Astrocyte of the cerebellum (primary cell): Measurements from ENCODE around the gene DMTF1.

ENCODE experiments used
- DNase-seq: peaks from one replicate; pipeline ENCODE4 v3.0.0-alpha.2; 2011; ENCODE audit warnings: low read depth
- H3K4me3 ChIP-seq: 2 replicates; pipeline ENCODE4 v1.5.1; 2011; ENCODE audit warnings: mild to moderate bottlenecking, low read depth, low read length, moderate library complexity
- in situ Hi-C: cut with HindIII; loops from 2 replicates; pipeline ENCODE4 v1.10.0; 2017; ENCODE audit warnings: low sequenced_read_pairs
- TF ChIP-seq, protein P1 (sequence below): IDR thresholded peaks from 2 replicates; pipeline ENCODE4 v1.5.1; 2012; ENCODE audit warnings: low read length, low read depth, moderate library complexity, mild to moderate bottlenecking; ENCODE audit errors: missing control alignments

Gene DMTF1

DNA sequence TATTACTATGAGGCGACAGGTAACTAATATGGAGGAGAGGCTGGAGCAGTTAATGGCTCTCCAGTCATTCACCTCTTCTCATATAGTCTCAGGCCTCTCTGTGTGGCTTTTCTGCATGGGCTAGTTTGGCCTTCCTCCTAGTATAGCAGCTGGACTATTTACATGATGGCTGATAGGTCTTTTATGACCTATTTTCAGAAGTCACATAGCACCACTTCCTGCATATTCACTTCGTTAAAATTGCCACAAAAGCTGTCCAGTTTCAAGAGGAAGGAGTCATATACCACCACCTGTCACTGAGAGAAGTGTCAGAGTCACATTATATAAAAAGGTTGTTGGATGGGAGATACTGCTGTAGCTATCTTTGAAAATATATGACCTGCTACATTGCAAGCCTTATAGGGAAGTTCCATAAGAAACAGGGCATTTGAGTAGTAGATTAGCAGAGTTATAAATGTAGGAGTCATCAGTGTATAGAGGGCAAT lies 8.0 kb upstream of the DMTF1 start:
- TF ChIP-seq, protein P1, sequence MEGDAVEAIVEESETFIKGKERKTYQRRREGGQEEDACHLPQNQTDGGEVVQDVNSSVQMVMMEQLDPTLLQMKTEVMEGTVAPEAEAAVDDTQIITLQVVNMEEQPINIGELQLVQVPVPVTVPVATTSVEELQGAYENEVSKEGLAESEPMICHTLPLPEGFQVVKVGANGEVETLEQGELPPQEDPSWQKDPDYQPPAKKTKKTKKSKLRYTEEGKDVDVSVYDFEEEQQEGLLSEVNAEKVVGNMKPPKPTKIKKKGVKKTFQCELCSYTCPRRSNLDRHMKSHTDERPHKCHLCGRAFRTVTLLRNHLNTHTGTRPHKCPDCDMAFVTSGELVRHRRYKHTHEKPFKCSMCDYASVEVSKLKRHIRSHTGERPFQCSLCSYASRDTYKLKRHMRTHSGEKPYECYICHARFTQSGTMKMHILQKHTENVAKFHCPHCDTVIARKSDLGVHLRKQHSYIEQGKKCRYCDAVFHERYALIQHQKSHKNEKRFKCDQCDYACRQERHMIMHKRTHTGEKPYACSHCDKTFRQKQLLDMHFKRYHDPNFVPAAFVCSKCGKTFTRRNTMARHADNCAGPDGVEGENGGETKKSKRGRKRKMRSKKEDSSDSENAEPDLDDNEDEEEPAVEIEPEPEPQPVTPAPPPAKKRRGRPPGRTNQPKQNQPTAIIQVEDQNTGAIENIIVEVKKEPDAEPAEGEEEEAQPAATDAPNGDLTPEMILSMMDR: no peak
- H3K4me3 ChIP-seq: no peak overlapping the region
- DNase-seq: no peak
- in situ Hi-C loops: loop anchor here (25.0 kb wide), 1 partner anchor 182 kb away; no protein-coding TSS in a partner anchor

DNA sequence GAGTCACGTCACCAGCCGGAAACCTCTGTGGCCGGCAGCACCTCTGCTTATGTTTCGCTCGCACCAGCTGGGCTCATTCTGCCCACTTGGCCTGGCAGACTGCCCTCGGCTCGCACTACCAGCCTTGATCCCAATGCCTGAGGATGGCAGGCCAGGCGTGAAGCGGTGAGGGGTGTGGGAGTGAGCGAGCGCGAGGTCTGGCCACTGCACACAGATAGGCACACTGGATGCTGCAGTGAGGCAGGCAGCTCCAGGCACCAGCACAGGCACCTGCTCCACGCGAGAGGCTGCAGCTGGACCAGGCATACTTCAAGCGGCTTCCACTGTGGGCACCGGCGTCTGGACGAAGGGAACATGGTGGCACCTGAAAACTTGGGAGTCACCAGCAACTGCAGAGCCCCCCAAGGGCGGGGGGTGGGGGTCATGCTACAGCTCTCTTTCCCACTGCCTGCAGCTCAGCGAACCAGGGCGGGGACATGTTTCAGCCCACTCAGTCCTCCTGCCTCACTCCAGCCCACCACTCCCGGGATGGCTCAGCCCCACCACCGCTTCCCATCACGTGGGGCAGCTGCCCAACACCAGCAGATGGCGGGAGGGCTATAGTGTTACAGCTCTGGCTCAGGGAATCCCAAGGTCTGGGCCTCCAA lies 5.4 kb upstream of the DMTF1 start:
- TF ChIP-seq, protein P1: no peak
- DNase-seq: no peak
- no peak overlapping the region for H3K4me3 ChIP-seq
- in situ Hi-C loops: loop anchor here (25.0 kb wide), 1 partner anchor 185 kb away; no protein-coding TSS in a partner anchor

DNA sequence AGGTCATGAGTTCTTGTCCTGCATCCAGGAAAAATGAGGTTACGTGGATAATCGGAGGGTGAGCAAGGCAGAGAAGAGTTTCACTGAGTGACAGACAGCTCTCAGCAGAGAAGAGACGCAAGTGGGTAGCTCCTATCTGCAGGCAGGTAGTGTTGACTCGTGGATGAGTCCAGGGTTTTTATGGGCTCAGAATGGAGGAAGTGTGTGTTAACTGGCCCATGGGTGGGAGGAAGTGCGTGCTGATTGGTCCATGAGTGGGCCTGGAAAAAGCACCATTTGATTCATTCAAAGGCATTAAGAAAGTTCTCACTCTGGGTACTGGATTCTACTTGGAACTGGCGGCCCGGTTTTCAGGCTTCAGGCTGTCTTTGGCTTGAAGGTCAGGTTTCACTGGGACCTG lies 4.8 kb upstream of the DMTF1 start:
- TF ChIP-seq, protein P1: no peak
- DNase-seq: no peak
- no peak overlapping the region for H3K4me3 ChIP-seq
- in situ Hi-C loops: loop anchor here (25.0 kb wide), 1 partner anchor 185 kb away; no protein-coding TSS in a partner anchor

DNA sequence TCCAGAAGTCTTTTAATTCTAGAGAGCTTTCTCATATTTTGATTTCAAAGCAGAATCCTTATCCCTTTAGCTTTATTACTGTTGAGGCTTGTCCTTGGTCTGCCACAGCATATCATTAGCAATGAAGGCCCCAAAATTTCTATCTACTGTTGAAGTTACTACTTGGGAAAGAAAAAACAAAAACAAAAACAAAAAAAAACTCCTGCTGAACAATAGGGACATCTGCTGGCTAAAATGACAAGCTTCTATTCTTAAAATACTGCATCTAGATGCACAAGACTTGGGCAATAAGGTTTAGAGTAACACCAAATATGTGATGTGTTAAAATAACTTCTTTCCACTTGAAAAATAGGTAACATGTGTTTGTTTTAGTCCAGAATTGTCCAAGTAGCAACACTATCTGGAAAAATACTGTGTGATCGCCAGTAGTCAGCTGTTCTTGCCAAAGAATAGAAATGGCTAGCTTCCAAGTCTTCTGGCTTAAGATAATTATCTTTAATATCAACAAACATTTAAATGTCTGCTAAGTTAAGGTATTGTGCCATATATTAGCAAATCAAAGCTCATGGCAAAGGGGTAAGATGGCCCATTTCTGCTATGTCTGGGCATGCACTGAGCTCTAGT lies 3.8 kb upstream of the DMTF1 start:
- DNase-seq: peak; percentile 31
- in situ Hi-C loops: loop anchor here (25.0 kb wide), 1 partner anchor 186 kb away; no protein-coding TSS in a partner anchor
- no peak overlapping the region for H3K4me3 ChIP-seq
- TF ChIP-seq, protein P1: peak; percentile 44

DNA sequence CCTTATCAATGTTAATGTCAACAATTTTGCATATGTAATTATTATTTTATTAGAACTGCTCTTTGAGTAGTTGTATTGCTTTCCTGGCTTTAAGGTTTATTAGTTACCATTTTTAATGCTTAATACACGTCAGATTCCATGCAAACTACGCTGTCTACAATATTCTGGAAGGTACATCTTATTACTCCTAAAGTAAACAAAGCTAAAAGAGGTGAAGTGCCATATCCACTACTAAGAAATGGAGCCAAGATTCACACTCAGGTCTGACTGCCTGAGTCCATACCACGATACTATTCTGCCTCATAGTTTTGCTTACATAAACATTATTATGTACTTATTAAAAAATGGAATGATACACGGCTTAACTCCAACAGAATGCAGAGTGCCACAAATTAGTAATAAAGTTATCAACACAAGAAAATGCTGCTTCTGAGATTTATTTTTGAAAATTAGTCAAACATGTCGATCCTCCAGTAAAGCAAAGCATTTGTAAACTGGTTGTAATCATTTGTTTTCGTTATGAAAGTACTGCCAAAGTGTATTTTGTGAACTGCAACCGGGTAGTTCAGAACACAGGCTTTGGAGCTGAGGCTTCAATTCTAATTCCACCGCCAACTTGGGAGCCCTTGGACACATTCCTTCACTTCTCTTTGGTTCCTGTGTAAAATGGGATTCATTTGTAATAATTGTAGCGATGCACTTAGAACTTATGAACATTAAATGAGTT lies 1.1 kb upstream of the DMTF1 start:
- in situ Hi-C loops: no loop called here
- no peak for DNase-seq
- TF ChIP-seq, protein P1: no peak
- H3K4me3 ChIP-seq: peak overlapping the region; percentile 80

DNA sequence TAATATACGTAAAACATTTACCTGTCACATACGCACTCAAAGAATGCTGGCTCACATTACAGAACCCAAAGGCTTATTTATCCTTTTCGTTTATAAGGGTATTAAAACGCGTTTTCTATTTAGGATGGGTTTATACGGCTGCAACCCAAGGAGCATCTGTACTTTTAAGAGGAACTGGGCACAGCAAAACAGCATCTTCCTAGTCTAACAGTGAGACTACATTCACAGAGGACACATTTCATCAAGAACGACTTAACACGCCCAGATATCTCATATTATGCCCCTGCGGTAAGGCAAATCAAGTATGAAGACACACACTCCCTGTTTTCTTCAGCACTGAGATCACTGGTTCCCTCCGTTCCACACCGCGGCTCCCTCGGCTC lies 533 bp upstream of the DMTF1 start:
- TF ChIP-seq, protein P1: no peak
- H3K4me3 ChIP-seq: peak overlapping the region; percentile 80
- in situ Hi-C loops: no loop called here
- no peak for DNase-seq
